SH-SY5Y (cell line): ENCODE data around the gene CORO2A.

Experiments used
- GATA2 ChIP-seq: IDR thresholded peaks from 2 replicates; pipeline ENCODE4 v1.6.1; 2011; ENCODE audit warnings: mild to moderate bottlenecking, low read depth, low read length
- GATA3 ChIP-seq: IDR thresholded peaks from 2 replicates; pipeline ENCODE4 v1.6.1; 2011; ENCODE audit warnings: low read depth, mild to moderate bottlenecking, low read length, moderate library complexity

DNA sequence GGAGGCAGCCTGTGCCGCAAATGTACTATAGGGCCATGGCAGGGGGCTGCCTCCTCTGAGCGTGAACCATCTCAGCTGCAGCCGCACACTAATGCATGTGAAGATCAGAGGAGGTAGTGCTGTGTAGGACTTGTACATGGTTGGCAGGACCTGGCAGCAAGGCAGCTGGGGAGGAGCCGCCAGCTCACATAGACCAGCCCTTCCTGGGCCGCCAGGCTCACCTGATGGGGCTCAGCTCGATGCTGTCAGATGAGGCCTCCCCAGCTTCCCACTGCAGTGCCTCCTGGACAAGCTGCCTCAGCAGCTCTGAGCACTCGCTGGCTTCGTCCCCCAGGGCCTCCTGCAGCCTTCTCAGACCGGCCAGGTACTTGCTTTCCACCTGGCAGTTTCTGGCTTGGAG lies 18.0 kb upstream of the CORO2A start:
- TF ChIP-seq GATA2 (no peak), GATA3 (no peak)
